CD4-positive, alpha-beta T cell treated with Interferon gamma for 1 hour (primary cell): ENCODE measurements around the gene SEPTIN1.
"Not testable (repeated sequence)": the region's sequence is repeated elsewhere in the genome, so short reads cannot be mapped to it uniquely, and the experiment has no call there.

ENCODE experiments used
- DNase-seq: peaks from one replicate; pipeline ENCODE4 v3.0.0-alpha.2; 2020

Gene SEPTIN1

DNA sequence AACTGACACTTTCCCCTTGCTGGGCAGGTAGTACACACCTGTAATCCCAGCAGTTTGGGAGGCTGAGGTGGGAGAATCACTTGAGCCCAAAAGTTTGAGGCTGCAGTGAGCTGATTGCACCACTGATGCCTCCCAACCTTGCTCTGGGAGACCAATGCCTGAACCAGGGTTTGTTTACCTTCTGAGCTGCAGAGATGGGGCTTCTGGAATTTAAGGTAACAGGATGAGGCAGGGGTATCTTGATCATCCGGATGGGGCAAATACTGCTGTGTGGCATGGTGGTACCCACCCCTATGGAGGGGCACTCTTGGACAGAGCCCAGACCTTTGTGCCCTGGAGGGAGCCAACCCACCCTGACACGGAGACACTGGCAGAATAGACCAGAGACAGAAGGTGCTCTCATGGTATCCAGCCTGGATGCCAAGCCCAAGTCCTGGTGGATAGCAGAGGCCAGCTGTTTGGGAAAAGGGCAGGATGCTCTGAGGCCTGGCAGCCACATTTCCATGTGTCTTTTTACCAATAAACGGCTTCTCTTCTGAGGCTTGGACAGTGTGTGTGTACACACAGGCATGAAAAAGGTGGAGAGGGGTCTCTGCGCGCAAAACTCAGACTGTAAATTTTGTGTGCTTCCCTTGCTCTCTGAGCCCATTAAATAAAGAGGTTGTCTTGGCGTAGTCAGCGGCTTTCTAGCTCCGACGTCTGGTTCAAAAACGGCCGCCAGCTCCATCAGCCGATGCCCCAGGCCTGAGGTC lies 17.2 kb upstream of the SEPTIN1 start:
- DNase-seq, result no peak

- no peak for DNase-seq
These were observed 16.5 kb upstream of the SEPTIN1 start for GRCh38 chr16:30398661-30399434.

GRCh38 chr16:30397776-30398660 lies 15.7 kb upstream of the SEPTIN1 start:
- no peak for DNase-seq

- no peak for DNase-seq
These were observed 14.7 kb upstream of the SEPTIN1 start for GRCh38 chr16:30397056-30397455.

DNA sequence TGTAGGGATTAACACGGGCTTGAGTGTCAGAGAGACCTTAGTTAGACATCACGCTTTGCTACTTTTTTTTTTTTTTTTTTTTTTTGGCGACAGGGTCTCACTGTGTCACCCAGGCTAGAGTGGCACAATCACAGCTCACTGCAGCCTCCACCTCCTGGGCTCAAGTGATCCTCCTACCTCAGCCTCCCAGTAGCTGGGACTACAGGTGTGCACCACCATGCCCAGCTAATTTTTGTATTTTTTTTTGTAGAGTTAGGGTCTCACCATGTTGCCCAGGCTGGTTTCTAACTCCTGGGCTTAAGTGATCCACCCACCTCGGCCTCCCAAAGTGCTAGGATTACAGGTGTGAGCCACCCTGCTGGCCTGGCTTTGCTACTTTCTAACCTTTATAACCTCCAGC lies 14.3 kb upstream of the SEPTIN1 start:
- DNase-seq, result not testable (repeated sequence)

- DNase-seq, result no peak
These were observed 13.7 kb upstream of the SEPTIN1 start for GRCh38 chr16:30395992-30396585.

DNA sequence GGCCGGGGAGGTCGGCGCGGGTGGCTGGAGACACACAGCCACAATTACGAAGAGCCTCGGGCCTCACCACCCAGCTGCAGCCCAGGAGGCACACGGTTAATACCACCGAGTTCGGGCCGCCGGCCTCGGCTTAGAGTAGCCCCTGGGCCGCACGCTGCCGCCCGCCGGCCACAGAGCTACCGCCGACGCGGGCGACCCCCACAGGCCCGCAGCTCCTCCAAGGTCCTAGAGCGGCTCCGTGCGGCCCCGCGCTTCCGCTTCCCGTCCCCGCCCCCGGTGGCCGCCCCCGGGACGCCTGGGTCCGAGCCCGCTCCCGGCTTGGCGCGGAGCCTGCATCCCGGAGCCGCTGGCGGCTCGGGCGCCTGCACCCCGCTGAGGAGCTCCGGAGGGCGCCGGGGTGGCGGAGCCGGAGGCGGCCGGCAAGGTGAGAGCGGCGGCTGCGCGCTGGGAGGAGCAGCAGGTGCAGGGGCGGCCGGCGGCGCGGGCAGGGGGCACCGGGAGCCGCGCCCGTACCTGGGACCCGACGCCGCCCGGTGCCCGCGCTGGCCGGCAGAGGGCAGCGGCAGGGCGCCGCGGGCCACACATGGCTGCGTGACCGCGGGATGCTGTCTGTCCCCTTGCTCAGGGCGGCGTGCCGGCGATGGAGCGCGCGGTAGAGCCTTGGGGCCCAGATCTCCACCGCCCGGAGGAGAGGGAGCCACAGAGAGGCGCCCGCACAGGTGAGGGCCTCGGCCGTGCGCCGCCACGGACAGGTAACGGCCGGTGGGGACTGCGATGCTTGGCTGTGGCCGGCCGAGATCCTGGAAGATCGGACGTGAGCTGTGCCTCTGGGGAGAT lies 13.0 kb upstream of the SEPTIN1 start, which contains the start of gene ZNF48:
Gene ZNF48, plus strand, starts transcription at position 266 of the 837 bp plus-strand sequence. Its CDS starts 375 bp downstream, at position 641.
- peak; percentile 73 for DNase-seq

DNA sequence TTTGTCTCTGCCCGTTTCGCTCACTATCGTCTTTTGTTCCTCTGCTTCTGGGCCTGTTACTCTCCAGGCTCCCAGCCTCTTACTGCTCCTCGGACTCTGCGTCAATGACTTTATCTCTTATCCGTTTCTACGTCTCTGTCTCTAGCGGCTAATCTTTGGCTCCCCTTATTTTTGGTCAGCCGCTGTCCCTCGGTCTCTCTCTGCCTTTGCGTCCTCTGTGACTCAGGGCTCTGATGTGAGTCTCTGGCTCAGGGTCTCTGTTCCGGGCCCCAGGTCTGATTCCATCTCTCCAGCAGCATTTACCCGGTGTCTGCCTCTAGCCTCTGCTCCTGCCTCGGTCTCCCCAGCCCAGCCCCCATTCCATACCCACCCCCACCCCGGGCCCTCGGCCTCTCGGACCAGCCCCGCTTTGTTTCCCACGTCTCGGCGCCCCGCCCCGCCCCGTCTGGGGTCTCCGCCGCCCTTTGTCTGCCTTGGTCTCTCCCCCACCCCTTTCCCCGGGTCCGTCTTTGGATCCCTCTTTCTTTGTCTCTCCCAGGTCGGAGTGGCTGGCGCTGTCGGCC lies 12.3 kb upstream of the SEPTIN1 start:
- no peak for DNase-seq

- no peak for DNase-seq
These were observed 1.2 kb upstream of the SEPTIN1 start for GRCh38 chr16:30383521-30383920.

- DNase-seq, result no peak
These were observed 895 bp downstream of the SEPTIN1 start for GRCh38 chr16:30381291-30382041.

- DNase-seq, result no peak
These were observed 1.6 kb downstream of the SEPTIN1 start for GRCh38 chr16:30380803-30381208.

DNA sequence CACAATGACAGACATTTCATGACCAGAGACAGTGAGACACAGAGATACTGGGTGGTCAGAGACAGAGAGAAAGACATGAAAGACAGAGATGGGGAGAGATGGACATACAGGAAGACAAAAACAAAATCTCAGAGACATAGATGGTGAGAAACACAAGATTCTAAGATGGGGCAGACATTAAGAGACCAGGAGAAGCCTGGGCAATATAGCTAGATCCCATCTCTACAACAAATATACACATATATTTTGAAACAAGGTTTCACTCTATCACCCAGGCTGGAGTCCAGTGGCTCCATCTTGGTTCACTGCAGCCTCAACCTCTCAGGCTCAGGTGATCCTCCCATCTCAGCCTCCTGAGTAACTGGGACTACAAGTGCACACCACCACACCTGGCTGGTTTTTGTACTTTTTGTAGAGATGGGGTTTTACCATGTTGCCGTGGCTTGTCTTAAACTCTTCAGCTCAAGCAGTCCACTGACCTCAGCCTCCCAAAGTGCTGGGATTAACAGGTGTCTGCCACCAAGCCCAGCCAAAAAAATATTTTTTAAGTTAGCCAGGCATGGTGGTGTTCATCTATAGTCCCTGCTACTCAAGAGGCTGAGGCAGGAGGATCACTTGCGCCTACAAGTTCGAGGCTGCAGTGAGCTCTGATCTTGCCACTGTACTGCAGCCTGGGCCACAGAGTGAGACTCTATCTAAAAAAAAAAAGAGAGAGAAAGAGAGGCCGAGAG lies 2.1 kb downstream of the SEPTIN1 start:
- no peak for DNase-seq

DNA sequence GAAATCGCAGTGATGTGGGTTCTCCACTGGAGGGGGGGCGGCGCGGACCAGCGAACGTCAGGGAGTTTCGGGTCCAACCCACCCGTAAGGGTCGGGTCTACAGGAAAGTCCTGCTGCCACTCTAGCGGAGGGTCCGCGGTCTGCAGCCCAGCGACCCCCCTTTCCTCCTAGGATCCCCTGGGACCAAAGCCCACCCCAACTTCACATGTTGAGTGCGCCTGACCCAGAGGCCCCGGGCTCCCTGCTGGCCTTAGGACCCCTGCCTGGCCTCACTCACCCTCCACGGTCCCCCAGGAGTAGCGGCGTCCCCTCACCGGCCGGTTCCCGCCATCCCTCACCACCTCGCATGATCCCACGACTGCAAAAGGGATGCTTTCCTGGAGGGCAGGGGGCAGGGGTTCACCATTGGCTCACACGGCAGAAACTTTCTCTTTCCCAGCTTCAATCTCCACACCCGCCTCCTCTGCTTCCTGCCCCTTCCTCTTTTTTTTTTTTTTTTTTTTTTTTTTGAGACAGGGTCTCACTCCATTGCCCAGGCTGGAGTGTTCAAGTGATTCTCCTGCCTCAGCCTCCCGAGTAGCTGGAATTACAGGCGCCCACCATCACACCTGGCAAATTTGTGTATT lies 3.1 kb downstream of the SEPTIN1 start:
- DNase-seq, result no peak

- DNase-seq, result peak; percentile 99
These were observed 3.9 kb downstream of the SEPTIN1 start for GRCh38 chr16:30378236-30379157.

GRCh38 chr16:30377812-30378235 lies 4.5 kb downstream of the SEPTIN1 start:
- peak; percentile 94 for DNase-seq

DNA sequence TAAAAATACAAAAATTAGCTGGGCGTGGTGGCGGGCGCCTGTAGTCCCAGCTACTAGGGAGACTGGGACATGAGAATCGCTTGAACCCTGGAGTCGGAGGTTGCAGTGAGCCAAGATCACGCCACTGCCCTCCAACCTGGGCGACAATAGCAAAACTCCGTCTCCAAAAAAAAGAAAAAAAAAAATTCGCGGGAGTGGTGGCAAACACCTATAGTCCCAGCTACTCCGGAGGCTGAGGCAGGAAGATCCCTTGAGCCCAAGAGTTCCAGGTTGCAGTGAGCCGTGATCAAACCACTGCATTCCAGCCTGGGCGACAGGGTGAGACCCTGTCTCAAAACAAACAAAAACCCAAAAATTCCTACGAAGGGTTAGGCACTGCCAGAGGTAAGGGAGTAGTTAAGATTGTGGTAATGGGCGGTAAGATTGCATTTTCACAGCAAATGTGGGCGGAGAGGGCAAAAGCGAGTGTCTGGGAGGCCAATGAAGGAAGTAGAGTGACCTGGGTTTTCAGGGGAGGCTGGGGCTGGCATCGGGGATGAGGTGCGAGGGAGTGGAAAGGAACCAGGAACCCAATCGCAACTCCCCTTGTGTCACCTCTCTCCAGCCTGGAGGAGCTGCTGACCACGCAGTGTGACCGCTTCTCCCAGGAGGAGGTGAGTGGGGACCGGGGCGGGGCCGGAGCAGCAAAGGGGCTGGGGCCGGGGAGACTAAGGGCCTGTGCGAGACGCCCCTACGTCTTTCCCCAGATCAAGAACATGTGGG lies 5.1 kb downstream of the SEPTIN1 start:
- no peak for DNase-seq

DNA sequence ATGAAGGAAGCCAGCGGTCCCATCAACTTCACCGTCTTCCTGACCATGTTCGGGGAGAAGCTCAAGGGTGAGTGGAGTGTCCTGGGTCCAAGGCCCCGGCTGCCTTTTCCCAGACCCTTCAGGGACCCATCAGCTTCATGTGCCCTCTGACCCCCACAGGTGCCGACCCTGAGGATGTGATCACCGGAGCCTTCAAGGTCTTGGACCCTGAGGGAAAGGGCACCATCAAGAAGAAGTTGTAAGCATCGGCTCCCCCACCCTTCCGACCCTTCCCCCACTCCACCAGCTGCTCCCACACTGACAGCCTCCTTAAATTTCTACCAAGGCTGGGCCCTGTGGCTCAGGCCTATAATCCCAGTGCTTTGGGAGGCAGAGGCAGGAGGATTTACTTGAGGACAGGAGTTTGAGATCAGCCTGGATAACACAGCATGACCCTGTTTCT lies 5.9 kb downstream of the SEPTIN1 start:
- DNase-seq, result no peak
